ENCODE results near the gene APCDD1L. TPM values are rescaled to one million over a fixed set of nuclear protein-coding genes. Genes with fewer than 3 reads are reported as not detected.

The APCDD1L gene
- total and polyA plus RNA-seq, 2 experiments from 2014 or later: 0.23 TPM; not detected in 1

DNA sequence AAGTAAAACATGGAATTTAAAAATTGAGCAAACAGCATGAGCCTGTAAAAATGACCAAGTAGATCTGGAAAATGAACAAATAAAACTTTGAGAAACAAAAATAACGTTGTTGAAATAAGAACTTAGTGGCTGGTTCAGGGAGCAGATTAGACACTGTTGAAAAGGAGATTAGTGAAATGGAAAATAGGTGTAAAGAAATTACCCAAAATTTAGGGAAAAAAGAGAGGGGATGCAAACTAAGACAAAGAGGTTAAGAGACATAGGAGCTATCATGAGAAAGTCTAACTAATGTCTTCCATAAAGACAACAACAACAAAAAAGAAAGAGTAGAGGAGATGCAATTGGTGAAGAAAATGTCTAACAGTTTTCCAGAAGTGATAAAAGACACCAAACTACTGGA is 29.0 kb downstream of the APCDD1L start:
- no peak overlapping the region for H3K4me2 ChIP-seq
- no peak overlapping the region for H2AFZ ChIP-seq
- H3K27ac ChIP-seq: no peak overlapping the region
- no peaks in the 10 kb centered on the region for H3K36me3 ChIP-seq (replicated peaks; ENCODE audit: insufficient read depth, low read depth)
- 41% methylated on average over 1 of the region's 1 CpG for WGBS (ENCODE audit: low lambda C conversion rate, missing lambda C conversion rate)
- peaks cover 4% of the 10 kb centered on the region for H3K27me3 ChIP-seq
- peaks cover 10% of the 10 kb centered on the region for H3K9me3 ChIP-seq (ENCODE audit: low read depth)
- DNase-seq (ENCODE audit: low spot score): no peak
- no peak overlapping the region for H3K4me3 ChIP-seq
- no peaks in the 10 kb centered on the region for H3K9me2 ChIP-seq (replicated peaks; ENCODE audit: insufficient read depth)
- H3K4me1 ChIP-seq (ENCODE audit: insufficient read depth): no peaks in the 10 kb centered on the region
- H3K79me2 ChIP-seq: no peaks in the 10 kb centered on the region
- TF ChIP-seq CTCF (IDR thresholded peaks at IDR 0.05; ENCODE audit: poor library complexity) (no peak), EZH2phosphoT487 (IDR thresholded peaks at IDR 0.05; ENCODE audit: low read depth, severe bottlenecking, unreplicated experiment) (no peak), EZH2 (IDR thresholded peaks at IDR 0.05; ENCODE audit: borderline replicate concordance) (no peak)
- H4K20me1 ChIP-seq (ENCODE audit: insufficient read depth, poor library complexity, severe bottlenecking): no peaks in the 10 kb centered on the region

DNA sequence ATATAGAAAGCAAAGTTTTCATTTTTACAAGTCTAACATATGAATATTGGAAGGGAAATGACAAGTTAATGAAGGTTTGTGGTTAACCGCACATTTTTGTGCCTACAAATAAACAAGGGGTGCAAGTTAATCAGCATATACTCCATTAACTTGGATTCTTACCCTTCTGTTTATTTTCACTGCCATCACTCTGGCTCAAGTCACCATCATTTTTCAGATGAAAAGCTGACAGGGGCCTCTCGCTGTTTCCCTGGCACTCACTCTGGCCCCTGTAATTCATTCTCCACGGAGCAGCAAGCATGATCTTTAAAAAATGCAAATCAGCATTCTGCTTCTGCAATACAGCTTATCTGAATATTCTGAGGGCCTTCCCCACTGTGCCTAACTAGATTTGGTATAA is 29.8 kb downstream of the APCDD1L start:
- Histone ChIP-seq H2AFZ (no peak overlapping the region), H3K9me2 (replicated peaks; ENCODE audit: insufficient read depth) (no peaks in the 10 kb centered on the region), H3K4me1 (ENCODE audit: insufficient read depth) (no peaks in the 10 kb centered on the region), H3K27ac (no peak overlapping the region), H4K20me1 (ENCODE audit: insufficient read depth, poor library complexity, severe bottlenecking) (no peaks in the 10 kb centered on the region), H3K79me2 (no peaks in the 10 kb centered on the region), H3K4me2 (no peak overlapping the region), H3K36me3 (replicated peaks; ENCODE audit: insufficient read depth, low read depth) (no peaks in the 10 kb centered on the region), H3K9me3 (ENCODE audit: low read depth) (peaks cover 10% of the 10 kb centered on the region), H3K27me3 (no peaks in the 10 kb centered on the region), H3K4me3 (no peak overlapping the region)
- TF ChIP-seq EZH2 (IDR thresholded peaks at IDR 0.05; ENCODE audit: borderline replicate concordance) (no peak), CTCF (IDR thresholded peaks at IDR 0.05; ENCODE audit: poor library complexity) (no peak), EZH2phosphoT487 (IDR thresholded peaks at IDR 0.05; ENCODE audit: low read depth, severe bottlenecking, unreplicated experiment) (no peak)
- DNase-seq (ENCODE audit: low spot score): no peak
- WGBS (ENCODE audit: low lambda C conversion rate, missing lambda C conversion rate): 89% methylated on average over 3 of the region's 3 CpGs

- Histone ChIP-seq H4K20me1 (ENCODE audit: insufficient read depth, poor library complexity, severe bottlenecking) (no peaks in the 10 kb centered on the region), H3K36me3 (replicated peaks; ENCODE audit: insufficient read depth, low read depth) (no peaks in the 10 kb centered on the region), H3K9me3 (ENCODE audit: low read depth) (peaks cover 10% of the 10 kb centered on the region), H2AFZ (no peak overlapping the region), H3K4me1 (ENCODE audit: insufficient read depth) (no peaks in the 10 kb centered on the region), H3K4me3 (no peak overlapping the region), H3K27me3 (no peaks in the 10 kb centered on the region), H3K27ac (no peak overlapping the region), H3K4me2 (no peak overlapping the region), H3K79me2 (no peaks in the 10 kb centered on the region), H3K9me2 (replicated peaks; ENCODE audit: insufficient read depth) (no peaks in the 10 kb centered on the region)
- DNase-seq (ENCODE audit: low spot score): no peak
- 89% methylated on average over 6 of the region's 6 CpGs for WGBS (ENCODE audit: low lambda C conversion rate, missing lambda C conversion rate)
- no peak for TF ChIP-seq CTCF (IDR thresholded peaks at IDR 0.05; ENCODE audit: poor library complexity)
- TF ChIP-seq EZH2phosphoT487 (IDR thresholded peaks at IDR 0.05; ENCODE audit: low read depth, severe bottlenecking, unreplicated experiment): no peak
- TF ChIP-seq EZH2 (IDR thresholded peaks at IDR 0.05; ENCODE audit: borderline replicate concordance): no peak
Measured at GRCh38 chr20:58483470-58483869, 31.7 kb downstream of the APCDD1L start.

DNA sequence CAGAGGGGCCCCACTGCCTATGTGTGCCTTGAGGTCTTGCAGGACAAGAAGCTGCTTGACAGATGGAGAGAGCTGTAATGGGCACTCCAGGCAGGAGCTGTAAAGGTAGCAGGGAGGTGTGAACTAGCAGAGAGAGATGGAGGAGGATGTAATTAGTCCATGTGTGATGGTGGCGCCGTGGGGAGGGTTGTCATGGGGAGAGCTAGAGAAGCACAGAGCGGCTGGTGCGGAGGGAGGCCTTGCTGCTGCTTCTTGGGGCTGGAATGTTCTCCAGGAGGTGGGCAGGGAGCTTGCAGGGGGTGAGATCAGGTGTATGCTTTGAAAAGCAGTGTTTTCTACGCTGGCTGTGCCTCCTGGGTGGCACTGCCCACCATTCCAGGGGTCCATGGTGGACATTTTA is 32.1 kb downstream of the APCDD1L start:
- Histone ChIP-seq H3K79me2 (no peaks in the 10 kb centered on the region), H3K27me3 (no peaks in the 10 kb centered on the region), H3K4me2 (no peak overlapping the region), H3K27ac (no peak overlapping the region), H2AFZ (no peak overlapping the region), H3K4me1 (ENCODE audit: insufficient read depth) (no peaks in the 10 kb centered on the region), H4K20me1 (ENCODE audit: insufficient read depth, poor library complexity, severe bottlenecking) (no peaks in the 10 kb centered on the region), H3K9me2 (replicated peaks; ENCODE audit: insufficient read depth) (no peaks in the 10 kb centered on the region), H3K4me3 (no peak overlapping the region), H3K9me3 (ENCODE audit: low read depth) (peaks cover 10% of the 10 kb centered on the region), H3K36me3 (replicated peaks; ENCODE audit: insufficient read depth, low read depth) (no peaks in the 10 kb centered on the region)
- DNase-seq (ENCODE audit: low spot score): no peak
- WGBS (ENCODE audit: low lambda C conversion rate, missing lambda C conversion rate): 86% methylated on average over 5 of the region's 5 CpGs
- TF ChIP-seq EZH2phosphoT487 (IDR thresholded peaks at IDR 0.05; ENCODE audit: low read depth, severe bottlenecking, unreplicated experiment) (no peak), EZH2 (IDR thresholded peaks at IDR 0.05; ENCODE audit: borderline replicate concordance) (no peak), CTCF (IDR thresholded peaks at IDR 0.05; ENCODE audit: poor library complexity) (no peak)
